Cerebellar nuclear complex (tissue), 1 donor: ENCODE data around the gene TIPIN.
"Not testable (repeated sequence)": the region's sequence is repeated elsewhere in the genome, so short reads cannot be mapped to it uniquely, and the experiment has no call there.

Experiments used
- DNase-seq, 2 experiments: peaks; one replicate each; lab custom pipeline; 2025; lab: John Stamatoyannopoulos, UW

Gene TIPIN, protein sequence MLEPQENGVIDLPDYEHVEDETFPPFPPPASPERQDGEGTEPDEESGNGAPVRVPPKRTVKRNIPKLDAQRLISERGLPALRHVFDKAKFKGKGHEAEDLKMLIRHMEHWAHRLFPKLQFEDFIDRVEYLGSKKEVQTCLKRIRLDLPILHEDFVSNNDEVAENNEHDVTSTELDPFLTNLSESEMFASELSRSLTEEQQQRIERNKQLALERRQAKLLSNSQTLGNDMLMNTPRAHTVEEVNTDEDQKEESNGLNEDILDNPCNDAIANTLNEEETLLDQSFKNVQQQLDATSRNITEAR

DNA sequence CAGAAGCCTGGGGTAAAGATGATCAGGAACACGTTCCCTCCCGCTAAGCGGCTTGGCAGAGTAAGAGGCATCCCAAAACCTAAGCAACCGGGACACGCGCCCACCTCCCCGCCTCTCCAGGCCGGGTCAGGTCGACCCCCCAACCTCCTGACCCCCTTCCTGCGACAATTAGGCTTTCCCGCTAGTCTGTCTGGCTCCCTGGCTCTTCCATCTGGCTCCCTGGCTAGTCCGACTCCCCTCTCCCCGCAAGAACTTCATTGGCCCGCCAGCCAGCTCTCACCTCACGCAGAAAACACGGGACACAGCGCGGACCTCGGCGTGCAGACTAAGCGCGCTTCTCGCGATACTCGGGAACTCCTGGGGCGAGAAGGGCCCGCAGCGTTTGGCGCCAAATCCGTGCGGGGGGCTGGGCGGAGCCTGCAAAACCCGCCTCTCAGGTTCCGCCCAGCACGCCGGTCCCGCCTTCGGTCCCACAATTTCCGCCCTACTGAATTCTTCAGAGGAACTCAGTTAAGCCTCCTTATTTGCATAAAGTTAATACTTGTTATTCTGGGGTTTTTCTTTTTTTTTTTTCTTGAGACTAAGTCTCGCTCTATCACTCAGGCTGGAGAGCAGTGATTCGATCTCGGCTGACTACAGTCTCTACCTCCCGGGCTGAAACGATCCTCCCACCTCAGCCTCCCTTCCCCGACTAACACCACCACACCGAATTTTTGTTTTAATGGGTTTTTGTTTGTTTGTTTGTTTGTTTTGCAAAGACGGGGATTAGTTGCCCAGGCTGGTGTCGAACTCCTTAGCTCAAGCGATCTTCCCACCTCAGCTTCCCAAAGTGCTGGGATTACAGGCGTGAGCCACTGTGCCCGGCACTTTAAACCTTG lies at the start of gene TIPIN:
TIPIN (minus strand) TSS at position 327 of the 878 bp plus-strand sequence. CDS start 3,738 bp downstream, outside the sequence.
- peak; percentile 45 to 71 for DNase-seq

DNA sequence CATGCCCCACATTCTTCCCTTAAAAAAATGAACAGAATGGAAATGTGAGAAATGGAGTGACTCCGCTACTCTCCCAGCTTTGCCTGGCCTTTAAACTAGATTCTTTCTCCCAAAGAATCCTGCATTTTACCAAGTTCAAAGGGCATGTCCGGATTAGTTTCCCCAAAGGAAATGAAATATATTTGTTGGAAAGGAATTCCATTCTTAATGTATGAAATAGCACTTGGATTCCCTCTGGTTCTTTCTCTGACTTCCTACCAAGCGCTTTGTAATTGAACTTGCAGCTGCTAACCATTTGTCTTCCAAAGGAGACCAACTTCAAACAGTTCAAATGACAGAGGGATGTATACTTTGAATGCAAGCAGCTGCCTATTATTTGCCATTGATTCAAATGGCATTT lies 49.1 kb upstream of the TIPIN start:
- DNase-seq, result no peak

DNA sequence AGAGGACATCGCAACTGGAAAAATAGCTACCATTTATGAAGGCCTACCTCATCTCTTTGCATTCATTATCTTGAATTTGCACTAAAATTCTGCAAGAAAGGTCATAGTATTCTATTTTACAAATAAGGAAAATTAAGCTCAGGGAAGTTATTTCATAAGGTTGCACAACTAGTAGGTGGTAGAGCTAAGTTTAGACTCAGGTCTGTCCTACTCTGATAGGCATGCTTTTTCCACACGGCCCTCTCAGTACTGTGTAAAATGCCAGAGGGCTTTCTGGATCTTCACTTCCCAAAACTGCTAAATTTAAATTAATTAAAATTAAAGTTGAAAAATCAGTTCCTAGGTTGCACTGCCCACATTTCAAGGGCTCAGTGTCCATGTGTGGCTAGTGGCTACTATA lies 48.5 kb upstream of the TIPIN start:
- no peak for DNase-seq

DNA sequence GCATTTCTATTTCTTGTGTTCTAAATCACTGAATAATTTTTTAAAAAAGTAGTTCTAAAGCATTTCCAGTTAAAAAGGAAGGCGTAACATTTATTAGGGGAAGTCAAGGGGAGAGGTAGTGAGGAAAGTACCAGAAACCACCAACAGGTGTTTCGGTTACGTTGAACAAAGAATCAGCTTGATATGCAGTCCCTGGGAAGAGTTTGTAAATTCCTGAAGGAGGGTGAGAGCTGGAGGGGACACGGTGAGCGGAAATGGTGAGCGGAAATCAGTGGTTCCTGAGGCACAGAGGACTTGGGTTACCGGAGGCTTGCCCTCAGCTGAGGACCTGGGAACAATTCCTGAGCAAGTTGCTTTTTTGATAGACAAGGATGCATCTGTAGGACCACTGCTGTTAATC lies 48.0 kb upstream of the TIPIN start:
- no peak for DNase-seq

DNA sequence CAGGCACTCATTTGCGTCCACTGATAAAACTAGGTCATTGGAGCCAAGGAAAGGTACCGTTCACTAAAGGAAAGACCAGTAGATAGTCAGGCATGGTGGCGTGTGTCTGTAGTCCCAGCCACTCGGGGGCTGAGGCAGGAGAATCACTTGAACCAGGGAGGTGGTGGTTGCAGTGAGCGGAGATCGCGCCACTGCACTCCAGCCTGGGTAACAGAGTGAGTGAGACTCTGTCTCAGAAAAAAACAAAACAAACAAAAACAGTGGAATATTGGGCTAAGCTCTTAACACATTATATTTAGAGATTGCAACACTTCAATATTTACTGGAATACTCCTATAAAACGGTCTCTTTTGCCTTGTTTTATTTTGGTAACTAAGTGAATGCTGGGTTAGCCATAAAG lies 47.6 kb upstream of the TIPIN start:
- DNase-seq, result no peak

DNA sequence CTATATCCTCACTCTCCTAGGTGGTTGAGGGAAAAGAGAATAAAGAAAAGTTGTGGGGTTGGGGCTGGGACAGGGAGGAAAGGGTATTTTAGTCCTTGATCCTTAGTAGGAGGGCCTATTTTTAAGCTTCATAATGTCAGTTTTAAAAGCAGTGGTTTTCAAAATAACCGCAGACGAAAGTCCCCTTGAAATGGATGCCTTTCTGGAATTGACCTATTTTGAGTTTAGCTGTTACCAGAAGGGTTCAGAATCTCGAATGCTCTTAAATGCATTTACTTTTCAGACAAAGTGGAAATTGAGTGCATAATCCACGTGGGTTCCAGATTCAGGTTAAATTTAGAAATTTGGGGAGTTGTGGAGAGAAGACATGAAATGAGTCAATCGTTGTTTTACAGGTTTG lies 46.8 kb upstream of the TIPIN start:
- no peak for DNase-seq

DNA sequence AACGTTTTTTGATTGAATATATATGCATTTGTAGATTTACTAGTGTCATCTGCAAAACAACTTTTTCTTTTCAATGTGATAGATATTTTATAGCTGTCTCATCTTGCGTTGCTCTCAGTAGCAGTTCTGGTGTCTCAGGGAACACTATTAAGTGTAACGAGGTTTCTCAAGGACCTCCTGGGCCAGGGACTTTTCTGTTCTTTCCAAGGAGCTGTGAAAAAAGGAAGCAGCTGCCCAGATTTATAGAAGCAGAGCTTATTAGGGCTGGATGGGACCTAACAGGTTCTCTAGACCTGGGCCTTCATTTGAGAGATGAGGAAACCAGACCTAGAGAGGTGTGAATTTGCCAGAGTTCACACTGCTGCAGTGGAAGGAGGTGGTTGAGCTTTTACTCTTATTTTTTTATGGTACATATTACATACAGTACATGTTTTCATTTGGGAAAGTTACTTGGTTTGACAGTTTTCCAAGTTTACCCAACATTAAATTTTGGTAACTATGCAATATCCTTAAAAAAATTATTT lies 46.3 kb upstream of the TIPIN start:
- DNase-seq, result no peak

DNA sequence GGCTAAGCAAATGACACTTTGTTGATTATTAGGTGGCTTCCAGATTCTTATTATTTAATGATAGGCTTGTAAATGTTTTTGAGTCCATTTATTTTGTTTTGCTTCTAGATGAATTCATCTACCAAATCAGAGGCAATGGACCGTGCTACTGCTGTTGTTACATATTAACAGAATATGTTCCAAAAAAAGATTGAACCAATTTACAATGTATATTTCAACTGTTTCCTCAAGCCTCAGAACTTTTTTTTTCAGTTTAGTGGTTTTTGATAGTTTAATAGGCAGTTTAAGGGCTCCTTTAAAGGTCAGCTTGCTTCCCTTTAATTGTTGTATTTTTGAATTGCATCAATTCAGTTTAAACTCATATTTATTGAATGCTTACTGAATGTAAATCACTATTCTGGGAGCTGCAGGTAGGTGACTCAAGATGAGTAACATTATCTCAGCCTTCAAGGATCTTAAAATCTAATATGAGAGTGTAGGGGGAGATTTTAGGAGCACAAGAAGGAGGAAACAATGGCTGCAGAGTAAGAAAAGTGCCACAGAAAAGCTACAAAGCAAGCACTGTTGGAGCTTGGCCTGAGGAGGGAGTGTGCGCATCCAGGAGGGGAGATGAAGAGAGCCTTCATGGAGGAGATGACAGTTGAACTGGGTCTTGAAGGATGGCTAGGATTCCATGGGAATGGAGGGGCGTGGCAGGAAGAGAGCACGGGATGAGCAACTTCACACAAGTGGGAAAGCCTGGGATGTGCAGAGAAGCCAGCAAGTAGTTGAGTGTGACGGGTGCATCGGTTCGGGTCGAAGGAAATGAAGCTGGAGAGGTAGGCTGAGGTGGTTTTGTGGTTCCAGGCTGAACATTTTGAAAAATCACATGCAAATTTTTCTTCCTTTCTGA lies 44.9 kb upstream of the TIPIN start:
- DNase-seq, result no peak

DNA sequence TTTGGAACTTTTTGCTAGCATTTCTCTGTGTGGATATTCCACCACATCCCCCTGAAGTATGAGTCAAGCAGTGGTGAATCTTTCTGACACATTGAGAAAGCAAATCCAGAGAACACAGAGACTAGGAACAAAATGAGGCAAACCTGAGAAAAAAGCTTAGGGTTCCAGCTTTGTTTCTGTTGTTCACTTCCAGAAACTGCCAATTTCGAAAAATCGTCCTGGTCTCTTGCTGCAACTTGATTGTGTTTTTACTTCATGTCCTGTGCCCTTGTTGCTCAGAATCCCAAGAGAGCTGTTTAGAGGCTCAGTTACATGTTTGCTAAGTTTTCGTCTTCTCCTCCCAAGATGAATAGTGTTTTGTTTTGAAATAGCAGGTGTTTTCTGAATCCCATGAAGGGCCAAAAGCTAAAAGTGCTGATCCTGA lies 43.9 kb upstream of the TIPIN start:
- DNase-seq, result no peak

DNA sequence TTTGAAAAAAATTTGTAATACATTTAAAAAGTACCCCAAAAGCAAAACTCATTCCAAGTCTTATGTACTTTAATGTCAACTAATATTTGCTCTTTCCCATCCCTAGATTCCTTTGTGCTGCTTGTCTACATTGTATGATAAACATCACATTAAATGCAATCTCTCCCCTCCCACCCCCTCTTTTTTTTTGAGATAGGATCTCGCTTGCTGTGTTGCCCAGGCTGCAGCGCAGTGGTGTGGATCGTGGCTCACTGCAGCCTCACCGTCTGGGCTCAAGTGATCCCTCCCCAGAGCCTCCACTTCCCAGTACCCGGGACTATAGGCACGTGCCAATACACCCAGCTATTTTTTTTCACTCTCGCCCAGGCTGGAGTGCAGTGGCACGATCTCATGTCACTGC lies 42.8 kb upstream of the TIPIN start:
- DNase-seq, result no peak

DNA sequence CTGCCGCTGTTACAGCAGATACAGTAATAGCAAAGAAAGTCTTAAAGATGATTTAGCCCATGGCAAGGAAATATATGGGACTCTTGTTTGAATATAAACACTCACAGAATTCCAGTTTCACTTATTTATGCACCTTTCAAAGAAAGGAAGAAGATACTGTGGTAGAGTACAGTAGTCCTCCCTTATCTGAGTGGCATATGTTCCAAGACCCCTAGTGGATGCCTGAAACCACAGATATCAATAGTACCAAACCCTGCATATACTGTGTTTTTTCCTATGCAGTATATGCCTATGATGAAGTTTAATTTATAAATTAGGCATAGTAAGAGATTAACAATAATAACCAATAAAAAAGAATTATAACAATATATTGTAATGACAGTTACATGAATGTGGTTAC lies 38.4 kb upstream of the TIPIN start:
- DNase-seq, result no peak

DNA sequence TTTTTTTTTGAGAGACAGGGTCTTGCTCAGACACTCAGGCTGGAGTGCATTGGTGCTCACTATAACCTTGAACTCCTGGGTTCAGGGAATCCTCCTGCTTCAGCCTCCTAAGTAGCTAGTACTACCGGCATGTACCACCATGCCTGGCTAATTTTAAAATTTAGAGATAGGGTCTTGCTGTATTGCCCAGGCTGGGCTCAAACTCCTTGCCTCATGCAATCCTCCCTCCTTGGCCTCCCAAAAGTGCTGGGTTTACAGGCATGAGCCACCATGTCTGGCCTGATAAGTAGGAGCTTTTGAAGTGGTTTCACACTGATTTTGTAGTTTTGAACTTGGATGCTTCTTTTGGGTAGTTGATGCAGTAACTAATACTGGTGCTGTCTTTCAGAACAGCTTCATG lies 38.0 kb upstream of the TIPIN start:
- DNase-seq, result no peak

DNA sequence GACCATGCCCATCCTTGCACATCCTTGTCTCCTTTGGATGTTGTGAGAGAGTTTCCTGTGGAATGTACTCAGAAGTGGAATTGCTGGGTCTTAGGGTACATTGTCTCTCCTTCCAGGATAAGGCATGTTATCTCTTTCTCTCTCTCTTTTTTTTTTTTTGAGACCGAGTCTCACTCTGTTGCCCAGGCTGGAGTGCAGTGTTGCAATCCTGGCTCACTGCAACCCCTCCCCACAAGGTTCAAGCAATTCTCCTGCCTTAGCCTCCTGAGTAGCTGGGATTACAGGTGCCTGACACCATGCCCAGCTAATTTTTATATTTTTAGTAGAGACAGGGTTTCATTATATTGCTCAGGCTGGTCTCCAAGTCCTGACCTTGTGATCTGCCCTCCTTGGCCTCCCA lies 36.6 kb upstream of the TIPIN start:
- not testable (repeated sequence) for DNase-seq

DNA sequence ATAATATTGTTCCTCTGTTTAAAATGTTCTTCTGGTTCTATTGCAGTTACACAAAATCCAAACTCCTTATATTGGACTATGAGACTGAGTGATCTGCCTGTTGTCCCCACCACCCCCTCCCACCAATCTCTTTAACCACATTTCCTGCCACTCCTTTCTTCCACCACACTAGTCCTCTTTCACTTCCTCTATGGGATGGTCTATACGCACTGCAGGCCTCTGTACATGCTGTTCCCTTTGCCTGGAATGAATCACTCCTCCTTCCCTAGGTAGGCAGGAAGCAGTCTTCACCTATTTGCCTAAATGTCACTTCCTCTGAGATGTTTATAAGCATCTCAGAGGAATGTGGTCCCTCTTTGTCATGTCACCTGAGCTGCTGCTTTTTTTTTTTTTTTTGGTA lies 34.2 kb upstream of the TIPIN start:
- DNase-seq, result no peak

DNA sequence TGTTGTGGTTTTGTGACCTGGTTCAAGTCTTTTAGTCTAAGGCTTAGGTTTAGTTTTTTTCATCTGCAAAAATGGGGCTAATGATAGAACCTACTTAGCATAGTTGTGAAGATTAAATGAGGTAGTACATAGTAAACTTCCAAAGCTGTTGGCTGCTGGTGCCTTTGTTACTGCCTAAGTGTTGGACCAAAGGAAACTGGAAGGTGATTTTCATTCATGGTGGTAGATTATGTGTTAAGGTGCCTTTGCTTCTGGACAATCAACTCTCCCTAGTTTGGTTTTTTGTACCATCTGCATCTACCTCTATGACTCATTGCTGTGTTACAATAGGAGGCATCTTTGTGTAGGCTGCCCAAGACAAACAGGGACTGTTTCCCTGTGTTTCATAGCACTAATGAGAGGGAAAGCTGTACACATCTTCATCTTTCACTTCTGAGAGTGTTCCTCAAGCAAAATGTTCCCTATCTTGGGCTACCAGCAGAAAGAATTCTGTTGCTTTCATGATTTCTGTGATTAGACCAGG lies 33.4 kb upstream of the TIPIN start:
- DNase-seq, result no peak

DNA sequence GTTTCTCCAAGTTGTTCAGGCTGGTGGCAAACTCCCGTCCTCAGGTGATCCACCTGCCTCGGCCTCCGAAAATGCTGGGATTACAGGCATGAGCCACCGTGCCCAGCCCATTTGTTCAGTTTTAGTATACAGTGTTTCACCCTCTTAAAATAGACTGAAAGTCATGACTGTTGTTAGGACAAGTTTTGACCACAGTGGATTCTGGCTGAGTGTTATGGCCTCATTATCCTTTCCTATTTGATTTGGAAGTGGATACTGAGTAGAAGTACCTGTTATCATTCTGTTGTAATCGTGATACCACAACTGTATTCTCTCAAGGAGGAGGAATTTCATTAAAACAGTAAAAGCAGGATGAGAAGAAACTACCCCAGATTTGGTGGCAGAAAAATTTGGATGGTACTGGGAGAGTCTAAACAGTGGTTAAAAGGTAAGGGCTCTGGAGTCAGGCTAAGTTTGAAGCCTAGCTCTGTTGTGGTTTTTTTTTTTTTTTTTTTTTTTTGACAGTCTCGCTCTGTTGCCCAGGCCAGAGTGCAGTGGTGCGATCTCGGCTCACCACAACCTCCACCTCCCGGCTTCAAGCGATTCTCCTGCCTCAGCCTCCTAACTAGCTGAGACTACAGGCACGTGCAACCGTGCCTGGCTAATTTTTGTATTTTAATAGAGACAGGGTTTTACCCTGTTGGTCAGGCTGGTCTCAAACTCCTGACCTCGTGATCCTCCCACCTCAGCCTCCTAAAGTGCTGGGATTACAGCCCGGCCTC lies 32.8 kb upstream of the TIPIN start:
- no peak for DNase-seq

DNA sequence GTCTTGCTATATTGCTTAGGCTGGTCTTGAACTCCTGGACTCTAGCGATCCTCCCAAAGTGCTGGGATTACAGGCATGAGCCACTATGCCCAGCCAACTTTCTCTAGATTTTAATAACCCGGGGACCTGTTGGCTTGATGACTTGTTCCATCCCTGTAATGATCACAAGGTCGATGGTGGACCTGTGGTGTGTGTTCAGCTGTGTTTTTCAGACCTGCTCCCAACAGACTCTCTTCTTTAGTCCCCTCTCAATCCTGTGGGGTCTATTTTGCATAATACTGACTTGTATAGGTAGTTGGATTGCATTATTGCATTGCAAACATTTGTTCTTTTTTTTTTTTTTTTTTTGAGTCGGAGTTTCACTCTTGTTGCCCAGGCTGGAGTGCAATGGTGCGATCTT lies 32.1 kb upstream of the TIPIN start:
- no peak for DNase-seq

DNA sequence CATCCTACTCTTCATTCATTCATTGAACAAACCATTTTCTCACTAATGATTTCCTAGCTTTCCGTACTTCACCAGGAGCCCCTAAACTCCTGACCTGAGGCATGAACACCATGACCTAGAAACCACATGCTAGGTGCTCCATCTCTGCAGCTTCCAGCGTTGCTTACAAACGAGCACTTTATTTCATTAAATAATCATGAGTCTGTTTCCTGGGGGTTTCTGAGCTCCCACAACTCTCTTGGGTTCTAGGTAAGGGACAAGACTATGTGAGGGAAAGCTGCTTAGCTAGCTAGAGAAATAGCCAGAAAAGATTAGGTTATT lies 31.5 kb upstream of the TIPIN start:
- DNase-seq, result no peak

DNA sequence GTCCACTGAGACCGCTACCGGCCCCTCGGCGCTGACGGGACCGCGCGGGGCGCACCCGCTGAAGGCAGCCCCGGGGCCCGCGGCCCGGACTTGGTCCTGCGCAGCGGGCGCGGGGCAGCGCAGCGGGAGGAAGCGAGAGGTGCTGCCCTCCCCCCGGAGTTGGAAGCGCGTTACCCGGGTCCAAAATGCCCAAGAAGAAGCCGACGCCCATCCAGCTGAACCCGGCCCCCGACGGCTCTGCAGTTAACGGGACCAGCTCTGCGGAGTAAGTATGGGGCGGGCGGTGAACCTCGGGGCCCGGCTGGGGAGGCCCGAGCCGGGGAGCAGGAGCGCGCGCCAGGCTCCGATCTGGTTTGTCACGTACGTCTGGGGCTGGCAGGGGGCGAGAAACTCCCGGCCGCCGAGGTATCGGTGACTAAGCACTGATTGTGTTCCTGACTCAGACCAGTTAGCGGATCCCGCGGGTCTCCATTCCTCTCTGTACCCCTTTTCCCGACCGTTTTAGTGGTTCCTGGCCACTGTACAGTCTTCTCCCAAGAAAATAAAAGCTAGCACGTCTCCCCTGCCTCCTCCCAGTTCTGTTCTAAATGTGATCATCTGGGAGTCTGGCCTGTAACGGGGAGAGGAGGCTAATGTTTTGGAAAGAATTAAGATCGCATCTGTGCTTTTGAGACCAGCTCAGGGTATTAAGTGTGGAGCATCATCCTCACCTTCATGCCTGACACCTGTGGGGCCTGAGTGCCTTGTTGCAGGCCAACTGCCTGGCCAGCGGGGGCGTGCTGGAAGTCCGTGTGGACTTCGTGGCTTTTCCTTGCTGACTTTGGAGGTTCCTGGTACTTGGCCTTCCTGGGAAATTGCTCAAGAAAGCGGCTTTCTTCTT lies 30.9 kb upstream of the TIPIN start:
- peak in 1 of 2 experiments; percentile 22 for DNase-seq
